NCI-H2227 treated with DMSO at 0.1 percent for 48 hours (cell line): ENCODE data around the gene ZNF280D.
A peak's percentile ranks its signal among the peaks of the same experiment; 100 is the strongest.
"Not testable (repeated sequence)": the region's sequence is repeated elsewhere in the genome, so short reads cannot be mapped to it uniquely, and the experiment has no call there.

ENCODE experiments used
- DNase-seq: peaks from one replicate; lab custom pipeline; 2025; lab: John Stamatoyannopoulos, UW

The ZNF280D gene, protein sequence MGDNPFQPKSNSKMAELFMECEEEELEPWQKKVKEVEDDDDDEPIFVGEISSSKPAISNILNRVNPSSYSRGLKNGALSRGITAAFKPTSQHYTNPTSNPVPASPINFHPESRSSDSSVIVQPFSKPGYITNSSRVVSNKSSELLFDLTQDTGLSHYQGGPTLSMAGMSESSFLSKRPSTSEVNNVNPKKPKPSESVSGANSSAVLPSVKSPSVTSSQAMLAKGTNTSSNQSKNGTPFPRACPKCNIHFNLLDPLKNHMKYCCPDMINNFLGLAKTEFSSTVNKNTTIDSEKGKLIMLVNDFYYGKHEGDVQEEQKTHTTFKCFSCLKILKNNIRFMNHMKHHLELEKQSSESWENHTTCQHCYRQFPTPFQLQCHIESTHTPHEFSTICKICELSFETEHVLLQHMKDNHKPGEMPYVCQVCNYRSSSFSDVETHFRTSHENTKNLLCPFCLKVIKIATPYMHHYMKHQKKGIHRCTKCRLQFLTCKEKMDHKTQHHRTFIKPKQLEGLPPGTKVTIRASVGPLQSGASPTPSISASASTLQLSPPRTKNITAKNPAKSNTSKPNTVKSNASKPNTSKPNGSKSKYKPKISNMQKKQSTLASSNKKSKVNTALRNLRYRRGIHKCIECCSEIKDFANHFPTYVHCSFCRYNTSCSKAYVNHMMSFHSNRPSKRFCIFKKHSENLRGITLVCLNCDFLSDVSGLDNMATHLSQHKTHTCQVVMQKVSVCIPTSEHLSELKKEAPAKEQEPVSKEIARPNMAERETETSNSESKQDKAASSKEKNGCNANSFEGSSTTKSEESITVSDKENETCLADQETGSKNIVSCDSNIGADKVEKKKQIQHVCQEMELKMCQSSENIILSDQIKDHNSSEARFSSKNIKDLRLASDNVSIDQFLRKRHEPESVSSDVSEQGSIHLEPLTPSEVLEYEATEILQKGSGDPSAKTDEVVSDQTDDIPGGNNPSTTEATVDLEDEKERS

GRCh38 chr15:56733136-56734012 is at the start of gene ZNF280D:
ZNF280D (minus strand) TSS chr15:56733509; CDS start chr15:56707109, 26,400 bp downstream.
- DNase-seq: peak; percentile 77

DNA sequence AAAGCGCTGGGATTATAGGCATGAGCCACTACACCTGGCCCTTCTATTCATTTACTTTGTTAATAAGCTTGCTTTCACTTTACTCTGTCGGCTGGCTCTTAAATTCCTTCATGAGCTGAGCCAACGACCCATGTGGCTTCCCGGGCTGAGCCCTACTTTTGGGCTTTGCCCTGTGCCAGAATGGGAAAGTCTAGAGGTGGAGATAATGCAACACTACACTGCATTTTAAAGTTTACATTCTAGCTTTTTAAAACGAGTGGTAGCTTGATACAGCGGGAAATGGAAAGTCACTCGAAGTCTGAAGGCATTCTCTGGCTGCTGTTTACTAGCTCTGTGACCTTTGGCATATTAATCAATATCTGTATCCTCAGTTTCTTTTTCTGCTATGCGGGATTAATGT is 49.0 kb upstream of the ZNF280D start:
- DNase-seq: no peak

- DNase-seq: no peak
Observed at GRCh38 chr15:56781666-56782065, 48.4 kb upstream of the ZNF280D start.

DNA sequence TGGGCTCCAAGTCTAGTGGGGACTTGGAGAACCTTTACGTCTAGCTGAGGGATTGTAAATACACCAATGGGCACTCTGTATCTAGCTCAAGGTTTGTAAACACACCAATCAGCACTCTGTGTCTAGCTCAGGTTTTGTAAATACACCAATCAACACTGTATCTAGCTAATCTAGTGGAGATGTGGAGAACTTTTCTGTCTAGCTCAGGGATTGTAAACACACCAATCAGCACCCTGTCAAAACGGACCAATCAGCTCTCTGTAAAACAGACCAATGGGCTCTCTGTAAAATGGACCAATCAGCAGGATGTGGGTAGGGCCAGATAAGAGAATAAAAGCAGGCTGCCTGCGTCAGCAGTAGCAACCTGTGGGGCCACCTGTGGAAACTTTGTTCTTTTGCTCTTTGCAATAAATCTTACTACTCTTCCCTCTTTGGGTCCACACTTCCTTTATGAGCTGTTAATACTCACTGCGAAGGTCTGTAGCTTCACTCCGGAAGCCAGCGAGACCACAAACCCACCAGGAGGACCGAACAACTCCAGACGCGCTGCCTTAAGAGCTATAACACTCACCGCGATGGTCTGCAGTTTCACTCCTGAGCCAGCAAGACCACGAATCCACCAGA is 46.9 kb upstream of the ZNF280D start:
- not testable (repeated sequence) for DNase-seq

DNA sequence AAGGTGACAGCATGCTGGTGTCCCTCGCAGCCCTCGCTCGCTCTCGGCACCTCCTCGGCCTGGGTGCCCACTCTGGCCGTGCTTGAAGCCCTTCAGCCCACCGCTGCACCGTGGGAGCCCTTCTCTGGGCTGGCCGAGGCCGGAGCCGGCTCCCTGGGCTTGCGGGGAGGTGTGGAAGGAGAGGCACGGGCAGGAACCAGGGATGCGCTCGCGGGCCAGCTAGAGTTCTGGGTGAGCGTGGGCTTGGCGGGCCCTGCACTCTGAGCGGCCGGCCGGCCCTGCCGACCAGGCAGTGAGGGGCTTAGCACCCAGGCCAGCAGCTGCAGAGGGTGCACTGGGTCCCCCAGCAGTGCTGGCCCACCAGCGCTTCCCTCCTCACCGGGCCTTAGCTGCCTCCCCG is 46.1 kb upstream of the ZNF280D start:
- not testable (repeated sequence) for DNase-seq

DNA sequence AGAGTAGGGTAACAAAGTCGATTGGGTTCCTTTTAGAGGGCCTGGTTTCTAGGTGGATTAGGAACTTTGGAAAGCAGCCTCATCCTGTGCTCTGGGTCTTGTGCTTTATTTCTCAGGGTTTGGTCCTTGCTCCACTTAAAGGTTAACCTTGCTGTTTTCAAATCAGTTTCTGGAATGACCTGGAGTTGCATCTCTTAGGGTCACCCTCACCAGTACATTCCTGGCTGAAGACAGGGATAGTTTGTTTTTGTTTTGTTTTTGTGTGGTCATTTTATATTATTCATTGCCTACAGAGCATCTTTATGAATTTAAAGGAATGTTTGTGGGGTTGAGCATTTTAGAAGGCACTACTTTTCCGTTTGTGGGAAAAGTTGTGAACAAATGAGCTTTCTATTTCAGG is 45.5 kb upstream of the ZNF280D start:
- no peak for DNase-seq

DNA sequence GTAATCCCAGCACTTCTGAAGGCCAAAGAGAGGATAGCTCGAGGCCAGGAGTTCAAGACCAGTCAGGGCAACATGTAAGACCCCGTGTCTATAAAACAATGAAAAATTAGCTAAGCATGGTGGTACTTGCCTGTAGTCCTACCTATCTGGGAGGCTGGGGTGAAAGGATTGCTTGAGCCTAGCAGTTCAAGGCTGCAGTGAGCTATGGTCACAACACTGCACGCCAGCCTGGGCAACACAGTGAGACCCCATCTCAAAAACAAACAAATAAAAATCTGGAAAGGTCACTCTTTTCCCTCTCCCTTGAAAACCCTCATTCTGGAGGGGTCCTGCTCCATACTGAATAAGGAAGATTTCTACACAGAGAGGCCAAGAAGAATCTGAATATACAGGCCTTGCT is 43.5 kb upstream of the ZNF280D start:
- DNase-seq: no peak

DNA sequence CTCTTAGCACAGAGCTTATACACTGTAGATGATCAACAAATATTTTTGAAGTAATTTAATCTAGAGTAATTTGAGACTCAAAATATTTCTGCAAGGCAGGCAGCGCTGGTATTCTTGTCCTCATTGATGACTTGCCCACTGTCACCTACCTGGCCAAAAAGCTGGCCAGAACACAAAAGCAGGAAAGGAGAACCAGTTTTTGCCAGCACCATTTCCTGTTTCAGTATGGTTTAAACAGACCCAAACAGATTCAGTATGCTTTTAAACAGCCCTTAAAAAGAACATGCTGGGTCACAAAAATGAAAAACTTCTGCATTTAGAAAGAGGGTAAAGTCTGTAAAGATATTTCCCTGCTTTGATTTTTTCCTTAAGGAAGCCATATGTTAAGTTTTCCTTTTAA is 42.3 kb upstream of the ZNF280D start:
- DNase-seq: no peak

- DNase-seq: no peak
Observed at GRCh38 chr15:56774356-56774755, 41.0 kb upstream of the ZNF280D start.

DNA sequence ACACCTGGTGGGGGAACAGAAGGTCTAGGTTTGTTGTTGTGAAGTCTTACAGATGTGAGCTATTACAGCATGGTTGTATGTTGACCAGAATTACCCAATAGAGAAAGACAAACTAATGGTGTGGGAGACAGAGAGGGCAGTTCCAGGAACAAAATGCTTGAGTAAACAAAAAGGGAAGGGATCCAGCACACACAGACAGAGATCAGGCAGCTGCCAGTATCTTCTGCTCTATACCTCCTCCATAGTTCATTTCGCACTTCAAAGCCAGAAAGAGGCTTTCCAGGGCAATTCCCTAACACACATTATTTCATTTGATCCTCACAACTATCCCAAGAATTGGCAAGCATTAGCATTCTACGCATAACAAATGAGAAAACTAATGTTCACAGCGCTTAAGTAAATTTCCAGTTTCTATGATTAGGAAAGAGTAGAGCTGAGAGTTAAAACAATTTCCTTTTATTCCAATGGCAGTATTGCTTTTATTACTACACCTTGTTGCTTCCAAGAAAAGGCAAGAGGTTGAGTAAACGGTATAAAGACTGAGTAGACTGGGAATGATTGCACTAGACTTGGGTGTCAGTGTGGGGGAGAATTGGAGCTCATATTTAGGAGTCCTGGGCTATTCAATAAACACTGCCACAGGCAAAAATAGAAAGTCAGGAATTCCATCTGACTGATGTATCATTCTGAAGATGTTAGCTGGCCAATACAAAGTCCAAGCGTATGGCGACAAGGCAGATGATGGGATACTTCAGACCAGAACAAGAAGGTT is 39.7 kb upstream of the ZNF280D start:
- DNase-seq: no peak

GRCh38 chr15:56770173-56770572 is 36.9 kb upstream of the ZNF280D start:
- DNase-seq: no peak

- DNase-seq: no peak
Observed at GRCh38 chr15:56767315-56767714, 34.0 kb upstream of the ZNF280D start.

GRCh38 chr15:56765251-56765650 is 31.9 kb upstream of the ZNF280D start:
- DNase-seq: no peak

- DNase-seq: no peak
Observed at GRCh38 chr15:56763141-56763895, 30.0 kb upstream of the ZNF280D start.

DNA sequence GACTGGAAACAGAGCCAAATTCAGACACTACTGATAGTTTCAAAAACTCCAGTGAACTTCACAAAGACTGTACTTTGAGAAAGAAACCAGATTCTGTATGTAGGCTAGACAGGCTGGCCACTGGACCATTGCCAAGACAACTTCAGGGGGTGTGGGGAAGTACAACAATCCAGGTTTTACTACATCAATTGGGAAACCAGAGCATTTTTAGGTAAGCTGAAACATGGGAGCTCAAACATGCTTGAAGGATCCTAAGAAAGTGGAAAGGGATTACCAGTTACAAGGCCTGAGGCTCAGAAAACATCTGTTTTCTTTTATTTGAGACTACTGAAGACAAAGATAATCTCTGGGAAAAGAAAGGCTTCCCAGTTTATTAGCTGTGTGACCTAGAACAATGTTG is 26.9 kb upstream of the ZNF280D start:
- DNase-seq: no peak

DNA sequence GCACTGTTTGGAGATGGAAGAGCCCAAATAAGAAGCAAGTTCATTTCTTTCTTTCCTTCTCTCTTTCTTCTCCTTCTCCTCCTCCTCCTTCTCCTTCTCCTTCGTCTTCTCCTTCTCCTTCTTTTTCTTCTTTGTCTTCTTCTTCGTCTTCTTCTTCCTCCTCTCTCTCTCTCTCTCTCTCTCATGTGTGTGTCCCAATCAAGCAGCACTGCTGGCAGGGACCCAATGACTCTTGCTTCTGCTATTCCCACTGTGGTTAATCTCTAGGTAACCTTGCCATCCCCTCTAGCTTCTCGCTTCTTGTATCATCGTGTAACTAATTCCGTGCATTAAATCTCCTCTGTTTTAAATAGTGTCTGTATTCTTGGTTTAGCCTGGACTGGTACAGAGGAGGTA is 26.1 kb upstream of the ZNF280D start:
- no peak for DNase-seq

GRCh38 chr15:56758770-56759449 is 25.6 kb upstream of the ZNF280D start:
- DNase-seq: no peak

DNA sequence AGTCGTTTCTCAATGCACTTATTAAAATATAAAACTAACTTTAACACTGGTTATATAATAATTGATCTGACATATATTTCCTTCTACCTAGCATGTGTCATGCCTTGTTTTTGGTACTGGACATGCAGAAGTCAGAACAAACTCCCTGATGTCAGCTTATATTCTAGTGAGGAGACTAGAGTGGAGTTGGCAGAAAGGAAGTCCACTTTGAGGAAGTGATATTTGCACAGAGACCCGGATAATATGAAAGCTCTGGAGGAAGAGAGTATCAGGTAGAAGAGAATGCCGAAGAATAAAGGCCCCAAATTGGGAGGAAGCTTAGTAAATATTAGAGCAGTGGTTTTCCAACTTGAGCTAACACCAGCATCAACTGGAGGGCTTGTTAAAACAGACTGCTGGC is 24.6 kb upstream of the ZNF280D start:
- no peak for DNase-seq

- DNase-seq: no peak
Observed at GRCh38 chr15:56754772-56755370, 21.6 kb upstream of the ZNF280D start.
